GM20000 (cell line): ENCODE results near the gene ENGASE.

Source experiments
- DNase-seq: peaks from one replicate; pipeline ENCODE4 v3.0.0; 2012; ENCODE audit warnings: low spot score
- CTCF ChIP-seq: IDR thresholded peaks from 2 replicates; pipeline ENCODE4 v1.5.1; 2012; ENCODE audit warnings: mild to moderate bottlenecking, control low read depth; ENCODE audit errors: extremely low read depth, missing control alignments

ENGASE gene

GRCh38 chr17:79126139-79126538, 51.5 kb downstream of the ENGASE start:
- DNase-seq = no peak
- TF ChIP-seq CTCF = no peak

- no peak for TF ChIP-seq CTCF
These were observed 53.0 kb downstream of the ENGASE start for GRCh38 chr17:79127534-79128135.

GRCh38 chr17:79129523-79129922, 54.9 kb downstream of the ENGASE start:
- no peak for TF ChIP-seq CTCF
- DNase-seq = no peak

More at GRCh38 chr17:79127534-79128135, 53.0 kb downstream of the ENGASE start:
- DNase-seq = no peak

GRCh38 chr17:79130536-79131273, 56.1 kb downstream of the ENGASE start:
- no peak for TF ChIP-seq CTCF
- no peak for DNase-seq

- no peak for DNase-seq
- TF ChIP-seq CTCF = no peak
These were observed 56.6 kb downstream of the ENGASE start for GRCh38 chr17:79131274-79131635.

GRCh38 chr17:79131701-79132100, 57.1 kb downstream of the ENGASE start:
- no peak for TF ChIP-seq CTCF
- no peak for DNase-seq

GRCh38 chr17:79132271-79133064, 57.8 kb downstream of the ENGASE start:
- TF ChIP-seq CTCF = no peak
- DNase-seq = no peak
